Upper lobe of right lung (tissue), 1 donor: Measurements from ENCODE around the gene CTNNA3. TPM values are rescaled to one million over a fixed set of nuclear protein-coding genes. Genes with fewer than 3 reads are reported as not detected.
A peak's percentile ranks its signal among the peaks of the same experiment; 100 is the strongest.

ENCODE experiments used
- ATAC-seq: fragments of 200-7000 bp; cut with Tn5 transposase; one replicate; pipeline ENCODE4 v1.9.1; 2020; ENCODE audit warnings: mild to moderate bottlenecking, moderate library complexity
- DNase-seq: peaks from one replicate; pipeline ENCODE4 v3.0.0-alpha.2; 2020
- H3K27ac ChIP-seq: fragments of 200-600 bp; one replicate; pipeline ENCODE4 v1.8.0; 2022
- H3K27me3 ChIP-seq: fragments of 200-600 bp; one replicate; pipeline ENCODE4 v1.8.0; 2022; ENCODE audit warnings: mild to moderate bottlenecking
- H3K36me3 ChIP-seq: fragments of 200-600 bp; one replicate; pipeline ENCODE4 v1.8.0; 2022
- H3K4me1 ChIP-seq: fragments of 200-600 bp; one replicate; pipeline ENCODE4 v1.8.0; 2022
- H3K4me3 ChIP-seq: fragments of 200-600 bp; one replicate; pipeline ENCODE4 v1.8.0; 2022; ENCODE audit warnings: mild to moderate bottlenecking
- H3K9me3 ChIP-seq: fragments of 200-600 bp; one replicate; pipeline ENCODE4 v1.8.0; 2022
- intact Hi-C: fragments of 100-400 bp; cut with DNase I; formaldehyde crosslinking; loops from one replicate; pipeline ENCODE4 v1.11.0; 2022
- total RNA-seq: library from RNA; stranded (reverse); fragmentation: NEBNext Ultra II Directional; extraction: Animal tissue kit (Norgen Biotek cat#: 25700); gene quantifications from one replicate; pipeline ENCODE4 v1.2.1, GENCODE V29; 2021
- TF ChIP-seq, protein P1 (sequence below): fragments of 200-600 bp; IDR thresholded peaks from one replicate; pipeline ENCODE4 v1.8.0; 2022; ENCODE audit warnings: antibody characterized with exemption
- donor health status: DM: no; HTN: yes; CAD: no; lungs with severe emphysema.

Gene CTNNA3
- total RNA-seq, 1 donor from 2014 or later: 0.67 TPM

DNA sequence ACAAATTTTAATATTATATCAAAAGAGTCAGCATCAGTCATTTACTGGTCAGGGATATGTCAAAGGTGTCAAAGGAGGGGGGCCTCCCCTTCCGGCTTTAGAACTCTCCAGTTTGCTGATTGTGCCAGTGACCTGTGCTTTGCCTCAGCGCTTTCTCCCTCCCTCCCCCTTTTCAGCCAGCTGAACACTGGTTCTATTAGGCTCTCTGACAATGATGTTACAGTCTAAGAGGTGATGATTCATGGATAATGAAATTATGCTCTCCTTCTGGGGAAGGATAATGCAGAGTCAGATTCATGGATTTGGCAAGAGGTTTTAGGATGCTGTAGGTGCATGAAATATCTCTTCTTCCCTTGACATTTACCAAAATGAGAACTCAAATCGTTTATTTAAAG, 764.0 kb downstream of the CTNNA3 start:
- DNase-seq (no peak), ATAC-seq (no peak)
- Histone ChIP-seq H3K4me3 (no peak overlapping the region), H3K27me3 (peaks cover 42% of the 10 kb centered on the region), H3K9me3 (no peaks in the 10 kb centered on the region), H3K27ac (no peak overlapping the region), H3K36me3 (no peaks in the 10 kb centered on the region), H3K4me1 (no peaks in the 10 kb centered on the region)
- intact Hi-C loops: no loop called here
- TF ChIP-seq, protein P1, sequence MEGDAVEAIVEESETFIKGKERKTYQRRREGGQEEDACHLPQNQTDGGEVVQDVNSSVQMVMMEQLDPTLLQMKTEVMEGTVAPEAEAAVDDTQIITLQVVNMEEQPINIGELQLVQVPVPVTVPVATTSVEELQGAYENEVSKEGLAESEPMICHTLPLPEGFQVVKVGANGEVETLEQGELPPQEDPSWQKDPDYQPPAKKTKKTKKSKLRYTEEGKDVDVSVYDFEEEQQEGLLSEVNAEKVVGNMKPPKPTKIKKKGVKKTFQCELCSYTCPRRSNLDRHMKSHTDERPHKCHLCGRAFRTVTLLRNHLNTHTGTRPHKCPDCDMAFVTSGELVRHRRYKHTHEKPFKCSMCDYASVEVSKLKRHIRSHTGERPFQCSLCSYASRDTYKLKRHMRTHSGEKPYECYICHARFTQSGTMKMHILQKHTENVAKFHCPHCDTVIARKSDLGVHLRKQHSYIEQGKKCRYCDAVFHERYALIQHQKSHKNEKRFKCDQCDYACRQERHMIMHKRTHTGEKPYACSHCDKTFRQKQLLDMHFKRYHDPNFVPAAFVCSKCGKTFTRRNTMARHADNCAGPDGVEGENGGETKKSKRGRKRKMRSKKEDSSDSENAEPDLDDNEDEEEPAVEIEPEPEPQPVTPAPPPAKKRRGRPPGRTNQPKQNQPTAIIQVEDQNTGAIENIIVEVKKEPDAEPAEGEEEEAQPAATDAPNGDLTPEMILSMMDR: no peak

GRCh38 chr10:66931340-66931948, 764.6 kb downstream of the CTNNA3 start:
- intact Hi-C loops: no loop called here
- no peaks in the 10 kb centered on the region for H3K4me1 ChIP-seq
- H3K4me3 ChIP-seq: no peak overlapping the region
- no peaks in the 10 kb centered on the region for H3K36me3 ChIP-seq
- ATAC-seq: peak; percentile 64
- peaks cover 46% of the 10 kb centered on the region for H3K27me3 ChIP-seq
- H3K9me3 ChIP-seq: no peaks in the 10 kb centered on the region
- no peak for DNase-seq
- no peak overlapping the region for H3K27ac ChIP-seq
- TF ChIP-seq, protein P1: peak; percentile 79

DNA sequence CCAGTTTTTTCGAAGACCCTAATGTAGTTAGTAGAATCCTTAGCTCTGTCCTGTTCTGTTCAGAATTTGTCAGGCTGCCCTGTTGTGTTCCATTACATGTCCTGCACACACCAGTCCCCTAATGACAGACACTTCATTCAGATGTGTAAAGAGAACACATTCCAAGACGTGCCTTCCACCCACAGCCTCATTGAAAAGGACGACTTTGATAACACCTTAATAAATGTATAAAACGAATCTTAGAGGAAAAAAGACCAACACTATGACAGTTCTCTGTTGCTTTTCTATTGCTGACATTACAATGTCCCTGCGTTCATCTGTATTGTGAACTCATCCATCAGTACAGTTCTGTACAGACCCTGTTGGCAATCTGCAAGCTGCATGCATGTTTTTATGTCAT, 766.6 kb downstream of the CTNNA3 start:
- Histone ChIP-seq H3K9me3 (no peaks in the 10 kb centered on the region), H3K27me3 (peaks cover 51% of the 10 kb centered on the region), H3K36me3 (no peaks in the 10 kb centered on the region), H3K4me3 (no peak overlapping the region), H3K4me1 (no peaks in the 10 kb centered on the region), H3K27ac (no peak overlapping the region)
- intact Hi-C loops: no loop called here
- no peak for DNase-seq
- ATAC-seq: no peak
- TF ChIP-seq, protein P1: no peak

- TF ChIP-seq, protein P1: no peak
- Histone ChIP-seq H3K4me3 (no peak overlapping the region), H3K36me3 (no peaks in the 10 kb centered on the region), H3K27ac (no peak overlapping the region), H3K9me3 (no peaks in the 10 kb centered on the region), H3K27me3 (peaks cover 51% of the 10 kb centered on the region), H3K4me1 (no peaks in the 10 kb centered on the region)
- intact Hi-C loops: no loop called here
- ATAC-seq (no peak), DNase-seq (no peak)
Observed at GRCh38 chr10:66928776-66929175, 767.2 kb downstream of the CTNNA3 start.

GRCh38 chr10:66927971-66928770, 767.8 kb downstream of the CTNNA3 start:
- TF ChIP-seq, protein P1: no peak
- Histone ChIP-seq H3K4me3 (no peak overlapping the region), H3K9me3 (no peaks in the 10 kb centered on the region), H3K4me1 (no peaks in the 10 kb centered on the region), H3K27ac (no peak overlapping the region), H3K27me3 (peaks cover 51% of the 10 kb centered on the region), H3K36me3 (no peaks in the 10 kb centered on the region)
- DNase-seq: no peak
- intact Hi-C loops: no loop called here
- ATAC-seq: no peak
